HG03469 (cell line): ENCODE measurements around the gene GDPGP1.

Source experiments
- ATAC-seq: cut with Tn5 transposase; IDR thresholded peaks from one replicate; pipeline ENCODE4 v1.9.1; 2021; ENCODE audit warnings: mild to moderate bottlenecking, moderate library complexity, moderate number of reproducible peaks; ENCODE audit not compliant: unreplicated experiment

The GDPGP1 gene

GRCh38 chr15:90294601-90295269, 60.7 kb downstream of the GDPGP1 start:
- no peak for ATAC-seq

DNA sequence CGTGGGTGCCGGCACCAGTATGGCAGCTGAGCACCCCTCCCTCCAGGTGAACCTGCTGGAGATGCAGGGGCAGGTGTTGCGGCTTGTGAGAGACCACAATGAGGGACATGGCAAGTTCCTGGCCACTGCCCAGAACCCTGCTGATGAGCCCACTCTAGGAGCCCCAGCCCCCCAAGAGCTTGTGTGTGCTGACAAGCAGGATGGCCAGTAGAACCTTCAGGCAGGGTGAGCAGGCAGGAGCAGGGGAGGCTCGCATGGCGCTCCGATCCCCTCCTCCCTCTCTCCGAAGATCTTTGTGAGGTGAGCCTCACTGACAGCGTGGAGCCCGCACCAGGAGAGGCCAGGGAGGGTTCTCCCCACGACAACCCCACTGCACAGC, 61.2 kb downstream of the GDPGP1 start:
- ATAC-seq: no peak
